Vagina (tissue), 2 donors: ENCODE data around the gene STEAP4. TPM values are rescaled to one million over a fixed set of nuclear protein-coding genes. Genes with fewer than 3 reads are reported as not detected.

Experiments used
- DNase-seq, 2 donors: peaks; one replicate each; pipeline ENCODE4 v3.0.0-alpha.2; 2017; ENCODE audit errors: extremely low spot score in 2 of 2
- H3K27ac ChIP-seq: fragments of 200-600 bp; sonication (generic); one replicate; pipeline ENCODE4 v1.5.1; 2019
- H3K27me3 ChIP-seq: fragments of 200-600 bp; sonication (generic); one replicate; pipeline ENCODE4 v1.5.1; 2019
- H3K36me3 ChIP-seq, 2 donors: fragments of 200-600 bp; sonication (generic); one replicate each; pipeline ENCODE4 v1.5.1; 2017 to 2019
- H3K4me1 ChIP-seq: fragments of 200-600 bp; sonication (generic); one replicate; pipeline ENCODE4 v1.5.1; 2019
- H3K4me3 ChIP-seq, 2 donors: fragments of 200-600 bp; sonication (generic); 1 replicate in 1 of 2; 2 replicates in 1 of 2; pipeline ENCODE4 v1.5.1; 2016 to 2019
- H3K9me3 ChIP-seq: fragments of 200-600 bp; sonication (generic); one replicate; pipeline ENCODE4 v1.5.1; 2019
- CTCF ChIP-seq, 3 experiments: fragments of 450-650 bp in 2 of 3; fragments of 200-600 bp in 1 of 3; sonication (generic) in 1 of 3; IDR thresholded peaks; one replicate each; pipeline ENCODE4 v1.5.1; 2017 to 2019; ENCODE audit warnings: antibody characterized with exemption in 3 of 3, mild to moderate bottlenecking in 2 of 3, moderate library complexity in 2 of 3
- POLR2A ChIP-seq, 2 donors: fragments of 450-650 bp; IDR thresholded peaks; one replicate each; pipeline ENCODE4 v1.6.1; 2017; ENCODE audit warnings: antibody characterized with exemption in 2 of 2, mild to moderate bottlenecking in 2 of 2, moderate library complexity in 2 of 2
- POLR2AphosphoS5 ChIP-seq, 2 donors: sonication (generic); formaldehyde crosslinking; IDR thresholded peaks; one replicate each; pipeline ENCODE4 v1.9.0; 2017; ENCODE audit warnings: antibody characterized with exemption in 2 of 2, mild to moderate bottlenecking in 2 of 2, low read depth in 1 of 2; ENCODE audit not compliant: insufficient read depth in 1 of 2
- intact Hi-C: fragments of 100-400 bp; cut with DNase I; formaldehyde crosslinking; loops from one replicate; pipeline ENCODE4 v1.15.1; 2023
- total RNA-seq: library from RNA; depleted of rRNA; stranded (reverse); fragments of >200 nt; gene quantifications from one replicate; pipeline ENCODE4 v1.2.3, GENCODE V29; 2016

STEAP4 gene
- total RNA-seq, 1 donor from 2014 or later, result 41.7 TPM

- TF ChIP-seq POLR2A (IDR thresholded peaks at IDR 0.05), result no peak
- TF ChIP-seq POLR2AphosphoS5 (IDR thresholded peaks at IDR 0.05; ENCODE audit: insufficient read depth in 1 of 2, low read depth in 1 of 2), result no peak
- TF ChIP-seq CTCF (IDR thresholded peaks at IDR 0.05), result no peak
- H3K4me3 ChIP-seq, result no peak overlapping the region
- no peaks in the 10 kb centered on the region for H3K4me1 ChIP-seq
- no peaks in the 10 kb centered on the region for H3K27me3 ChIP-seq
- H3K36me3 ChIP-seq, result no peaks in the 10 kb centered on the region
- intact Hi-C loops, result no loop called here
- no peak overlapping the region for H3K27ac ChIP-seq
- DNase-seq, result no peak
- H3K9me3 ChIP-seq, result no peaks in the 10 kb centered on the region
These were observed 77.2 kb downstream of the STEAP4 start for GRCh38 chr7:88229302-88229995.

- Histone ChIP-seq H3K27ac (no peak overlapping the region), H3K36me3 (no peaks in the 10 kb centered on the region), H3K27me3 (no peaks in the 10 kb centered on the region), H3K4me1 (no peaks in the 10 kb centered on the region), H3K9me3 (no peaks in the 10 kb centered on the region), H3K4me3 (no peak overlapping the region)
- TF ChIP-seq POLR2A (IDR thresholded peaks at IDR 0.05) (no peak), CTCF (IDR thresholded peaks at IDR 0.05) (no peak)
- DNase-seq, result no peak
- intact Hi-C loops, result no loop called here
These were observed 79.7 kb downstream of the STEAP4 start for GRCh38 chr7:88226886-88227516.

GRCh38 chr7:88226201-88226600, 80.5 kb downstream of the STEAP4 start:
- TF ChIP-seq POLR2AphosphoS5 (IDR thresholded peaks at IDR 0.05; ENCODE audit: insufficient read depth in 1 of 2, low read depth in 1 of 2) (no peak), CTCF (IDR thresholded peaks at IDR 0.05) (no peak), POLR2A (IDR thresholded peaks at IDR 0.05) (no peak)
- H3K9me3 ChIP-seq, result no peaks in the 10 kb centered on the region
- H3K4me3 ChIP-seq, result no peak overlapping the region
- DNase-seq, result no peak
- no peaks in the 10 kb centered on the region for H3K27me3 ChIP-seq
- intact Hi-C loops, result no loop called here
- no peak overlapping the region for H3K27ac ChIP-seq
- peaks cover under 1% of the 10 kb centered on the region for H3K4me1 ChIP-seq
- H3K36me3 ChIP-seq, result no peaks in the 10 kb centered on the region

GRCh38 chr7:88224601-88225275, 82.0 kb downstream of the STEAP4 start:
- no peak for DNase-seq
- H3K4me1 ChIP-seq, result peaks cover 4% of the 10 kb centered on the region
- no peaks in the 10 kb centered on the region for H3K36me3 ChIP-seq
- TF ChIP-seq POLR2A (IDR thresholded peaks at IDR 0.05) (no peak), CTCF (IDR thresholded peaks at IDR 0.05) (no peak), POLR2AphosphoS5 (IDR thresholded peaks at IDR 0.05; ENCODE audit: insufficient read depth in 1 of 2, low read depth in 1 of 2) (no peak)
- H3K4me3 ChIP-seq, result no peak overlapping the region
- intact Hi-C loops, result no loop called here
- H3K9me3 ChIP-seq, result no peaks in the 10 kb centered on the region
- H3K27me3 ChIP-seq, result no peaks in the 10 kb centered on the region
- no peak overlapping the region for H3K27ac ChIP-seq

GRCh38 chr7:88223265-88223664, 83.4 kb downstream of the STEAP4 start:
- TF ChIP-seq CTCF (IDR thresholded peaks at IDR 0.05) (no peak), POLR2AphosphoS5 (IDR thresholded peaks at IDR 0.05; ENCODE audit: insufficient read depth in 1 of 2, low read depth in 1 of 2) (no peak), POLR2A (IDR thresholded peaks at IDR 0.05) (no peak)
- peaks cover 7% of the 10 kb centered on the region for H3K4me1 ChIP-seq
- no peaks in the 10 kb centered on the region for H3K9me3 ChIP-seq
- H3K27ac ChIP-seq, result no peak overlapping the region
- intact Hi-C loops, result no loop called here
- H3K36me3 ChIP-seq, result no peaks in the 10 kb centered on the region
- no peak for DNase-seq
- H3K27me3 ChIP-seq, result no peaks in the 10 kb centered on the region
- no peak overlapping the region for H3K4me3 ChIP-seq
